Spinal cord (tissue), 10 donors: ENCODE measurements around the gene NDC1. TPM values are rescaled to one million over a fixed set of nuclear protein-coding genes. Genes with fewer than 3 reads are reported as not detected.
"Not testable (repeated sequence)": the region's sequence is repeated elsewhere in the genome, so short reads cannot be mapped to it uniquely, and the experiment has no call there.

Source experiments
- DNase-seq, 6 donors: peaks; one replicate each; pipeline versions ENCODE4 v3.0.0 to v3.0.0-alpha.2; 2013 to 2015; ENCODE audit warnings: low spot score in 6 of 6, low read depth in 4 of 6
- H3K27ac ChIP-seq: one replicate; pipeline ENCODE4 v1.5.1; 2013; ENCODE audit warnings: low read depth, low read length, control low read depth
- H3K27me3 ChIP-seq: one replicate; pipeline ENCODE4 v1.6.1; 2013; ENCODE audit warnings: low read length; ENCODE audit not compliant: control insufficient read depth, insufficient read depth
- H3K36me3 ChIP-seq: one replicate; pipeline ENCODE4 v1.6.1; 2013; ENCODE audit warnings: low read length; ENCODE audit not compliant: control insufficient read depth, insufficient read depth
- H3K4me1 ChIP-seq: one replicate; pipeline ENCODE4 v1.6.1; 2013; ENCODE audit warnings: low read length; ENCODE audit not compliant: control insufficient read depth, insufficient read depth
- H3K4me3 ChIP-seq: one replicate; pipeline ENCODE4 v1.5.1; 2013; ENCODE audit warnings: low read depth, low read length, control low read depth
- H3K9me3 ChIP-seq: one replicate; pipeline ENCODE4 v1.6.1; 2013; ENCODE audit warnings: low read length; ENCODE audit not compliant: control insufficient read depth, insufficient read depth
- WGBS: methylation state at CpG from one replicate; pipeline ENCODE4 v1.1.5; 2013; ENCODE audit warnings: missing lambda C conversion rate; ENCODE audit not compliant: insufficient coverage; 5-methylcytosine and 5-hydroxymethylcytosine counted together
- long read RNA-seq, 4 donors: transcript quantifications; one replicate each; lab custom pipeline, GENCODE V29; 2026
- polyA plus RNA-seq, 2 donors: library from polyadenylated mRNA; unstranded; fragments of 120-200 nt; gene quantifications; one replicate each; pipeline ENCODE4 v1.2.1, GENCODE V29; 2013; ENCODE audit not compliant: insufficient read length in 2 of 2
- total RNA-seq, 2 donors: library from RNA; depleted of rRNA in 1 of 2; stranded (reverse); fragments of 120-200 nt in 1 of 2; fragments of >200 nt in 1 of 2; gene quantifications; one replicate each; pipeline versions ENCODE4 v1.2.3 to v1.2.4, GENCODE V29; 2013 to 2014
- donor health status: healthy.

The NDC1 gene
- total RNA-seq (10 to 100 TPM; 16.6 to 28.7 TPM), polyA plus RNA-seq (10 to 100 TPM; 15.3 to 17.6 TPM)
- long read RNA-seq, donor 1, full-length matches to known transcripts = 2 of 2 reads
- long read RNA-seq, donor 1, partial matches to known transcripts = 0 of 2 reads
- long read RNA-seq, donor 1, other reads (novel, unspliced or antisense) = 0 of 2 reads
- long read RNA-seq, donor 2, full-length matches to known transcripts = 1 of 1 reads
- long read RNA-seq, donor 2, partial matches to known transcripts = 0 of 1 reads
- long read RNA-seq, donor 2, other reads (novel, unspliced or antisense) = 0 of 1 reads
- long read RNA-seq, donor 3, full-length matches to known transcripts = 3 of 3 reads
- long read RNA-seq, donor 3, partial matches to known transcripts = 0 of 3 reads
- long read RNA-seq, donor 3, other reads (novel, unspliced or antisense) = 0 of 3 reads
- long read RNA-seq, donor 4, full-length matches to known transcripts = 2 of 2 reads
- long read RNA-seq, donor 4, partial matches to known transcripts = 0 of 2 reads
- long read RNA-seq, donor 4, other reads (novel, unspliced or antisense) = 0 of 2 reads

- H3K27ac ChIP-seq = peak within 1 kb of the TSS; percentile 99
- peak; percentile 89 to 99 (median 94) for DNase-seq
- H3K9me3 ChIP-seq = no peaks in the 10 kb centered on the region
- under 1% methylated on average over 58 of the region's 59 CpGs for WGBS
- H3K4me1 ChIP-seq = peaks cover 6% of the 10 kb centered on the region
- H3K27me3 ChIP-seq = no peaks in the 10 kb centered on the region
- H3K4me3 ChIP-seq = peak within 1 kb of the TSS; percentile 79
- no peaks in the 10 kb centered on the region for H3K36me3 ChIP-seq
These were observed at the start of gene NDC1 for GRCh38 chr1:53837924-53838653. NDC1 (minus strand) TSS chr1:53838296; CDS start chr1:53838261, 35 bp downstream.

- not testable (repeated sequence) for H3K27ac ChIP-seq, H3K27me3 ChIP-seq, H3K9me3 ChIP-seq, H3K4me3 ChIP-seq, DNase-seq, H3K4me1 ChIP-seq
- H3K36me3 ChIP-seq = peaks cover 12% of the 10 kb centered on the region
- 98% methylated on average over 6 of the region's 6 CpGs for WGBS
These were observed 45.5 kb upstream of the NDC1 start for GRCh38 chr1:53883600-53883999.

GRCh38 chr1:53881853-53882252 is 43.8 kb upstream of the NDC1 start:
- H3K27me3 ChIP-seq, H3K27ac ChIP-seq, H3K4me1 ChIP-seq, H3K9me3 ChIP-seq, H3K4me3 ChIP-seq, DNase-seq: not testable (repeated sequence)
- no CpG with 5 or more reads among the region's 2 CpGs for WGBS
- H3K36me3 ChIP-seq = peaks cover 18% of the 10 kb centered on the region

- H3K27me3 ChIP-seq = no peaks in the 10 kb centered on the region
- no peak overlapping the region for H3K27ac ChIP-seq
- no peaks in the 10 kb centered on the region for H3K4me1 ChIP-seq
- 50% methylated on average over 2 of the region's 5 CpGs for WGBS
- no peaks in the 10 kb centered on the region for H3K9me3 ChIP-seq
- DNase-seq = peak in 2 of 6 donors; percentile 53 to 78
- H3K4me3 ChIP-seq = no peak overlapping the region
- peaks cover 25% of the 10 kb centered on the region for H3K36me3 ChIP-seq
These were observed 40.5 kb upstream of the NDC1 start for GRCh38 chr1:53878492-53879105.

- 100% methylated on average over 2 of the region's 2 CpGs for WGBS
- not testable (repeated sequence) for H3K27me3 ChIP-seq, H3K4me1 ChIP-seq, H3K4me3 ChIP-seq, H3K27ac ChIP-seq, H3K9me3 ChIP-seq, DNase-seq
- peaks cover 22% of the 10 kb centered on the region for H3K36me3 ChIP-seq
These were observed 37.1 kb upstream of the NDC1 start for GRCh38 chr1:53875150-53875549.

GRCh38 chr1:53871773-53872484 is 33.8 kb upstream of the NDC1 start:
- no CpG with 5 or more reads among the region's 5 CpGs for WGBS
- peaks cover 19% of the 10 kb centered on the region for H3K36me3 ChIP-seq
- peak in 2 of 6 donors; percentile 38 to 70 for DNase-seq
- H3K27me3 ChIP-seq = no peaks in the 10 kb centered on the region
- H3K27ac ChIP-seq = peak overlapping the region; percentile 61
- no peaks in the 10 kb centered on the region for H3K9me3 ChIP-seq
- H3K4me3 ChIP-seq = no peak overlapping the region
- peaks cover 6% of the 10 kb centered on the region for H3K4me1 ChIP-seq

- Histone ChIP-seq H3K27ac (peak overlapping the region; percentile 61), H3K9me3 (no peaks in the 10 kb centered on the region), H3K27me3 (no peaks in the 10 kb centered on the region), H3K4me1 (peaks cover 6% of the 10 kb centered on the region), H3K4me3 (no peak overlapping the region), H3K36me3 (peaks cover 20% of the 10 kb centered on the region)
- peak in 2 of 6 donors; percentile 87 to 88 for DNase-seq
- WGBS = 26% methylated on average over 3 of the region's 4 CpGs
These were observed 33.1 kb upstream of the NDC1 start for GRCh38 chr1:53871221-53871620.

- WGBS = 57% methylated on average over 6 of the region's 11 CpGs
- H3K9me3 ChIP-seq = no peaks in the 10 kb centered on the region
- H3K4me1 ChIP-seq = peaks cover 6% of the 10 kb centered on the region
- H3K27me3 ChIP-seq = no peaks in the 10 kb centered on the region
- peak overlapping the region; percentile 34 for H3K27ac ChIP-seq
- peaks cover 23% of the 10 kb centered on the region for H3K36me3 ChIP-seq
- DNase-seq = peak in 1 of 6 donors; percentile 29
- H3K4me3 ChIP-seq = no peak overlapping the region
These were observed 31.5 kb upstream of the NDC1 start for GRCh38 chr1:53869454-53870117.
